Measurements from ENCODE around the gene ZNF804A.

DNA sequence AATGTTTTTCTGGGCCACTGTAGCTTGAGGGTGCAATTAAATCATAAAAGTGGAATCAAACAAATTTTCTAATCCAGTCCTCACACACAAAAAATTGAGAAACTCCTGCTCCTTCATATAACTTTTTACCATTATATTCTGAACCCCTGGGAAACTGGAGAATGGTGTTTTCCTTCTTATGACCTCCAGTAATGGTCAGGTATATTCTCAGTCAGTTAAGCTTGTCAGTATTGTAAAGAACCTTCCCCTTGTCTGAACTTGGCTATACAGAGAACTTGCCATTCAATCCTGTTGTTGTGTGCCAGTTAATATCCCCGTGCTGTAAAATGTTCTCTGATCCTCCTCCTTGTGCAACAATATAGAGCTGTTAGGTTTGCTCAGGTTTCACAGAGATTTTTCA, 39.5 kb downstream of the ZNF804A start:
- TF ChIP-seq, protein P1, sequence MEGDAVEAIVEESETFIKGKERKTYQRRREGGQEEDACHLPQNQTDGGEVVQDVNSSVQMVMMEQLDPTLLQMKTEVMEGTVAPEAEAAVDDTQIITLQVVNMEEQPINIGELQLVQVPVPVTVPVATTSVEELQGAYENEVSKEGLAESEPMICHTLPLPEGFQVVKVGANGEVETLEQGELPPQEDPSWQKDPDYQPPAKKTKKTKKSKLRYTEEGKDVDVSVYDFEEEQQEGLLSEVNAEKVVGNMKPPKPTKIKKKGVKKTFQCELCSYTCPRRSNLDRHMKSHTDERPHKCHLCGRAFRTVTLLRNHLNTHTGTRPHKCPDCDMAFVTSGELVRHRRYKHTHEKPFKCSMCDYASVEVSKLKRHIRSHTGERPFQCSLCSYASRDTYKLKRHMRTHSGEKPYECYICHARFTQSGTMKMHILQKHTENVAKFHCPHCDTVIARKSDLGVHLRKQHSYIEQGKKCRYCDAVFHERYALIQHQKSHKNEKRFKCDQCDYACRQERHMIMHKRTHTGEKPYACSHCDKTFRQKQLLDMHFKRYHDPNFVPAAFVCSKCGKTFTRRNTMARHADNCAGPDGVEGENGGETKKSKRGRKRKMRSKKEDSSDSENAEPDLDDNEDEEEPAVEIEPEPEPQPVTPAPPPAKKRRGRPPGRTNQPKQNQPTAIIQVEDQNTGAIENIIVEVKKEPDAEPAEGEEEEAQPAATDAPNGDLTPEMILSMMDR (IDR thresholded peaks at IDR 0.05) = no peak
- TF ChIP-seq POLR2A (IDR thresholded peaks at IDR 0.05) = no peak
